SK-N-SH (cell line): ENCODE data around the gene ACKR3.

Experiments
- CHD2 ChIP-seq: fragments of 150-350 bp; IDR thresholded peaks from 2 replicates; pipeline ENCODE4 v1.6.1; 2018; ENCODE audit warnings: low read length; ENCODE audit not compliant: partially characterized antibody
- CTCF ChIP-seq: fragments of 200-600 bp; sonication (generic); IDR thresholded peaks from 2 replicates; pipeline ENCODE4 v1.6.1; 2017; ENCODE audit warnings: antibody characterized with exemption, mild to moderate bottlenecking, moderate library complexity
- EP300 ChIP-seq, 2 experiments: IDR thresholded peaks; 2 replicates each; pipeline versions ENCODE4 v1.4.0 to v1.6.1; 2012; ENCODE audit warnings: borderline replicate concordance in 1 of 2, low read depth in 1 of 2, low read length in 1 of 2
- EZH2phosphoT487 ChIP-seq: fragments of 200-600 bp; sonication (generic); IDR thresholded peaks from 2 replicates; pipeline ENCODE4 v1.6.1; 2017; ENCODE audit warnings: low read depth, mixed run types, mild to moderate bottlenecking, antibody characterized with exemption, moderate library complexity, borderline replicate concordance
- MAX ChIP-seq: IDR thresholded peaks from 2 replicates; pipeline ENCODE4 v1.4.0; 2012; ENCODE audit warnings: low read depth
- NFIC ChIP-seq: IDR thresholded peaks from 2 replicates; pipeline ENCODE4 v1.4.0; 2012; ENCODE audit warnings: borderline replicate concordance
- POLR2AphosphoS5 ChIP-seq: IDR thresholded peaks from 2 replicates; pipeline ENCODE4 v1.6.1; 2012; ENCODE audit warnings: low read depth, low read length
- RCOR1 ChIP-seq: fragments of 150-350 bp; IDR thresholded peaks from 2 replicates; pipeline ENCODE4 v1.6.1; 2017; ENCODE audit warnings: antibody characterized with exemption, low read length
- SIN3A ChIP-seq: IDR thresholded peaks from 2 replicates; pipeline ENCODE4 v1.6.1; 2012; ENCODE audit warnings: low read depth, mild to moderate bottlenecking, low read length, moderate library complexity, borderline replicate concordance
- SMC3 ChIP-seq: IDR thresholded peaks from 2 replicates; pipeline ENCODE4 v1.6.1; 2012; ENCODE audit warnings: low read depth, low read length, improper control_type of control experiment
- ZBTB33 ChIP-seq: IDR thresholded peaks from 2 replicates; pipeline ENCODE4 v1.4.0; 2012; ENCODE audit warnings: low read depth, borderline replicate concordance

DNA sequence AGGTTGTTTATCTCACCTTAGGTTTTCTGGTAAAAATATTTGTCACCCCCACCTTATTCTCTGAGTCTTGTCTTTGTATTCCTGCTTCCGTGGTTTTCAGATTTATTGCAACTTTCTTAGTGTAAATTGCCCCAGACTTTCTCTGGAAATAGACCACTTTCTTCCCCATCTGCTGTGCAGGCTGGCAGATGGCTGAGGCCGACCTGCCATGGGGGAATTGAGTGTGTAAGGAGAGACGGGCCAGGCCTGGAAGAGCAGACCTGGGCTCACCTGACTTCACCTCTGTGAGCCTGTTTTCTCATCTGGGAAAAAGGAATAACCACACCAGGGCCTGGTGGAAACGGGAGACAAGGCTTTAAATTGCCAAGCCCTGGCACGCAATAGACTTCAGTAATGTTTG lies 44.9 kb downstream of the ACKR3 start:
- TF ChIP-seq ZBTB33 (no peak), CTCF (no peak), EZH2phosphoT487 (no peak), CHD2 (no peak), SIN3A (no peak), SMC3 (no peak), POLR2AphosphoS5 (no peak), MAX (no peak), RCOR1 (no peak), NFIC (no peak), EP300 (IDR thresholded peaks at IDR 0.05; ENCODE audit: borderline replicate concordance in 1 of 2, low read depth in 1 of 2, low read length in 1 of 2) (no peak)
